Stimulated activated CD8-positive, alpha-beta memory T cell treated with anti-CD3 and anti-CD28 coated beads, Interleukin-4, amount 100 ng/mL, for 48 hours (primary cell): ENCODE data around the gene ZNF519.

Experiments
- DNase-seq: peaks from one replicate; pipeline ENCODE4 v3.0.0-alpha.2; 2020

The ZNF519 gene

DNA sequence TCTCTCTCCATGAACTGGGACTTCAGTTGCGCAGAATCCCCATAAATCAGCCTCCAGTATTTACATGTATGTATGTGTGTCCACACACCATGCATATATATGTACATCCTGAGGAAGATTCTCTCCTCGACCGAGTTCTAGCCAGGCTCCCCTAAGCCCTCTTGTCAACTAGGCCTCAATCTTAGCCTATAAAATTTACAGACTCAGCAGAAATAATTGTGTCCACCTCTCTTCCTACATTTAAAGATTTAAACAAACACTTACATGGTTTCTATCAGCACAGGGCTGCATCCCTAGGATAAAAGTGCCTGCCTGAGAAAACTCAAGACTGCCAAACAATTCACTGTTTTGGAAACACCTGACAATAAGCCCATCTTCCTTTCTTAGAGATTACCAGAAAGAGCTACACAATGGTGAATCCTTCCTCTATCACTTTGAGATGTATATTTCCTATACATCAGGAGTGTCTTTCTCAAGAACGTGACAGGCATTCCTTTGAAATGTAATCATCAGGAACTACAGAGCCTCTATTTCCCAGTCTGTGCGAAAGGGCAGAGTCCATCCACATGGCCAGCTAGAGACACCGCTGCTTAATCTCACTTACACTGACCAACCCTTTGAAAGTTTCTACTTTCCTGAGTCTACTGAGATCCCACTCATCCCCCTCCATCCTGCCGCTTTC lies 39.5 kb downstream of the ZNF519 start:
- no peak for DNase-seq

DNA sequence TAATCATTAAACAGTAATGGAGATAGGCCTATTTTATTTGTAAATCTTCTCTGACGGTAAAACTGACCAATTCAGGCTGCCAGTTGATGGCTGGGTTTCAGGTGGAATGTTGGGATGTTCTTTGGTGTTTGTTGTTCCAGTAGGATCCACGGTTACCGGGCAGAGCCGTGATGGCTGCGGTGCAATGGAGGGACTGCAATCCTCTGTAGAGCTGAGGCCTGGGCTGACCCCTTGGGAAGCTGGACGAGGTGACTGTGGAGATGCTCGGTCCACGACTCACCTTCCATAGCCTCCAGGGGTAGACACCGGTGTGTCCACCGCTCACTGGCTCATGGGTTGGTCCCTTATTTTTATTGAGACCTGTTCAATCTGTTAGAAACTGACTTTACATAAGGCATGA lies 42.5 kb downstream of the ZNF519 start:
- DNase-seq = no peak

DNA sequence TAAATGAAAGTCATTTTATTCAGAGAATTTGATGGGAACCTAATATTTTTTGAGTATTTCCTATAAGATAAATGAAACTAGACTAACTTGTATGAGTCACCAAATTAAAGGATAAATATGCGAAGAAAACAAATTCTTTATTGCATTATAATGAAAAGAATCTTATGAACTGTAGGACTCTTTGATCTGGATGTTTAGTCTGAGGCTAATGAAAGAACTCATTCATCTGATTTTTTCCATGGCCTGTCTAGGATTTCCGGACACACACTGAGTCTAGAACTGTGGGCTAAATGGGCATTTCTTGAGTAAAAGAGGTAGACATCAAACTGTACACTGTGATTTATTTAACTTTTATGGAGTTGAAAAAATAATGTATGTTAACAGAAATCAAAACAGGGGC lies 43.0 kb downstream of the ZNF519 start:
- DNase-seq = no peak

DNA sequence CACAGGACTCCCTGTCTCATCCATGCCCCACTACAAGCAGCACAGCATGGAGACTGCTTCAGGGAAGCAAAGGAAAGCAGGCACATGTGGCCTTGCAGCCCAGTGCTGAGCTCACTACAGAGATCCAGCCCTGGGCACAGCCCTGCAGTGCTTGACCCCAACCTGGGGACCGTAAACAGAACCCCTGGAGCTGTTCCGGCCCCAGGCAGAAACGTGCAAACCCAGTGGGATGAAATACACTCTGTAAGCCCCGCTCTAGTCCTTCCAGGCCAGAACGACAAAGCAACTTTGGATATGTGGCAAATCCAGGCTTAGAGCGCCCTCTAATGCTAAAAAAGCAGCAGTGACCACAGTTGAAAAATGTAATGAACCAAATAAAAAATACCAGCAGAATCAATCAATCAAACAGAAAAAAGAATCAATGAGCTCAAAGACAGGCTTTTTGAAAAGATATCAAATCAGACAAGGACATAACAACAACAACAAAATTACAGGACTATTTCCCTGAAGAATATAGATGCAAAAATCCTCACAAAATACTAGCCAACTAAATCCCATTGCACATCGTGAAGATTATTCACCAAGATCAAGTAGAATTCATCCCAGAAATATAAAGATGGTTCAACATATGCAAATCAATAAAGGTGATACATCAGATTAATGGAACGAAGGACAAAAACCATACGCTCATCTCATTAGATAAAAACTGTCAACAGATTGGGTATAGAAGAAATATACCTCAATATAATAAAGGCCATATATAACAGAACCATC lies 45.6 kb downstream of the ZNF519 start:
- DNase-seq = no peak

DNA sequence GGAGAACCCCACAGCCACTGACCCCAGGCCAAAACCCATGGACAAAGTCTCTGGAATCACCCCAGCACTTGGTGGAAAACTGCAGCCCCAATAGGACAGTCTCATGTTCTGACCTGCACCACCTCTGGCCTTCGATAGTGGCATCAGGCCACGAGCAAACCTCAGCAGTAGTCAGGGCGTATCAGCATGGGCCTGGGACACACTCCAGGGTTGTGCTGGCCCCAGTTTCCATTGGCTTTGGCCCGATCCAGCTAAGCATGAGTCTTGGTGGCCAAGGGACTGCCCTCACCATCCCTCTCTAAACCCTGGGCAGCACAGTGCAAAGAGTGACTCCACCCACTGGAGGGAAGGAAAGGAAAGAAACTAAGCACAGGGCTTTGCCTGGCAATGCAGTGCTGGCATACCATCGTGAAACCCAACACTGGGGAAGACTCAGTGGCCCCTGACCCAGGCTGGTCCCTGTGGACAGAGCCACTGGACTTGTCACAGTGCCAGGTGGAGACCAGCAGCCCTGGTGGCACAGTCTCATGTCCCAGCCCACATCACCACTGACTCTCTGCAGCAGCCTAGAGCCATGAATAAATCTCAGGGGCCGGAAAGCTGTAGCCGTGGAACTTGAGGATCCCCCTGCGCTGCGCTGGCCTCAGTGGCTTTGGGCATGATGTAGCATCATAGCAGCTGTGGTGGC lies 46.3 kb downstream of the ZNF519 start:
- no peak for DNase-seq

DNA sequence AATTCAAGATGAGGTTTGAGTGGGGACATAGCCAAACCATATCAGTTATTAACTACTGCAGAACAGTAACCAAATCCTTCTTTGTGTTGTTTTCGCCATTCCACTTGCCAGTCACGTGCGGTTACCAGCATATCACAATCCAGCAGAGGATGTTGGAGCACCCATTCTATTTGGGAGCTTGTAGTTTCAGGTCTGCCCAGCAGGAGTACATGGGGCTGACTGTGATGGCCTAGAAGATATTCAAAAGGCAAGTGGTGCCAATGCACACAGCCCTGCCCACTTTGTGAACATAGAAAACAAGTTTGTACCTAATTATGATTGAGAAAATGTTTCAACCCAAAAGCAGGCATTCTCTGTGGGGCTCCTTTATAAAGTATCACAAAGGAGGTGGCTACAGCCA lies 57.0 kb downstream of the ZNF519 start:
- no peak for DNase-seq

DNA sequence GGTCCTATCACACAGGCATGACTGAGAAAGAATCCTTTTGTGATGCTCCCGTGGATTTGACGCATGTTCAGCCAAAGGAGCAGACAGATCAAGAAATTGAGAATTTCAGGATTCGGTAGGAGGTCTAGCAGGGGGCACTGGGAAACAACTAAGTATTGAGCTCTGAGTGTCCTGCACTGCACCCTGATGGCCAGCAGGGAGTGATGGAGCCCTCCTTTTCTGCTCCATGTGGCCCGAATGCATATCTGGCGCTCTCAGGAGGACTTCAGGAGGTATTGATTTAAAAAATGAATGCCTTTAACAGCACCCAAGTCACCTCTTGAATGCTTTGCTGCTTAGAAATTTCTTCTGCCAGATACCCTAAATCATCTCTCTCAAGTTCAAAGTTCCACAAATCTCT lies 58.0 kb downstream of the ZNF519 start:
- DNase-seq = no peak

DNA sequence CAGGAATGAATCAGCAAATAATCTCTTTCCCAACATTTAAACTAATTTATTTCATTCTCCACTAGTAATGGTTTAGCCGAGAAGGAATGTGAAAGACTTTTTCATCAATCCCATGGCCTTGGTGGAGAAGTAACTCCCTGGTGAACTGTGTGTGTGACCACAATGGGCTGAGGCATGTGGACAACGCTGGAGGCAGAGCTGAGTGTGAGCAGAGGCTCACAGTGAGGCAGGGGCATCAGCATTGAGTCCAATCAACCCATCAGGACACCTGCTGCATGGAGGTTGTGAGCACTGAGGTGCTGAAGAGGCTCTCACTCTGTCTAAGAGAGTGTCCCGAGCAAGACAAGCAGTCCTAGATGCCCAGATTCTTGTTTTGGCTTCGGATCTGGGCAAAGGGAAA lies 78.6 kb downstream of the ZNF519 start:
- DNase-seq = no peak
